ENCODE measurements around the gene ADD2. TPM values are rescaled to one million over a fixed set of nuclear protein-coding genes. Genes with fewer than 3 reads are reported as not detected.

ADD2 gene
- total RNA-seq, 1 experiment from 2014 or later: 124 TPM

- DNase-seq: no peak
- H3K18ac ChIP-seq (ENCODE audit: insufficient read length, low read depth, low read length): no peak overlapping the region
Measured at GRCh38 chr2:70615222-70615621, 152.8 kb downstream of the ADD2 start.

More at GRCh38 chr2:70615222-70615621, 152.8 kb downstream of the ADD2 start:
- no peaks in the 10 kb centered on the region for H3K23me2 ChIP-seq (ENCODE audit: insufficient read length, low read depth, low read length, poor library complexity, severe bottlenecking)
- no peaks in the 10 kb centered on the region for H3K79me2 ChIP-seq (ENCODE audit: insufficient read depth, low read length)
- no peak overlapping the region for H2BK12ac ChIP-seq (ENCODE audit: insufficient read length, low read depth, low read length)
- peaks cover 0 to 8% (median 8%) of the 10 kb centered on the region in 3 experiments; a peak in 5 of 7 replicates for H3K36me3 Mint-ChIP-seq (ENCODE audit: insufficient read depth in 1 of 3, low read depth in 3 of 3)
- H3K4me1 ChIP-seq (ENCODE audit: insufficient read depth, low read length): peaks cover 2% of the 10 kb centered on the region; the same call in 1 of the 2 replicates
- no peaks in the 10 kb centered on the region for H3K79me1 ChIP-seq (ENCODE audit: insufficient read depth, low read depth, low read length, poor library complexity, severe bottlenecking)
- no peak overlapping the region for H3K4me3 Mint-ChIP-seq
- H4K91ac ChIP-seq (ENCODE audit: insufficient read length, low read depth, low read length): no peak overlapping the region
- H2BK15ac ChIP-seq (ENCODE audit: low read depth, low read length): no peak overlapping the region
- no peak overlapping the region for H2BK120ac ChIP-seq (ENCODE audit: low read depth, low read length, poor library complexity, severe bottlenecking)
- H3K56ac ChIP-seq (ENCODE audit: insufficient read length, low read depth, low read length): no peak overlapping the region
- no peak overlapping the region for H3K4ac ChIP-seq (ENCODE audit: low read depth, low read length)
- no peak overlapping the region for H2BK20ac ChIP-seq (ENCODE audit: low read depth, low read length, poor library complexity, severe bottlenecking)
- no peak overlapping the region for H2AK5ac ChIP-seq (ENCODE audit: insufficient read length, low read length)
- TF ChIP-seq, protein P1, sequence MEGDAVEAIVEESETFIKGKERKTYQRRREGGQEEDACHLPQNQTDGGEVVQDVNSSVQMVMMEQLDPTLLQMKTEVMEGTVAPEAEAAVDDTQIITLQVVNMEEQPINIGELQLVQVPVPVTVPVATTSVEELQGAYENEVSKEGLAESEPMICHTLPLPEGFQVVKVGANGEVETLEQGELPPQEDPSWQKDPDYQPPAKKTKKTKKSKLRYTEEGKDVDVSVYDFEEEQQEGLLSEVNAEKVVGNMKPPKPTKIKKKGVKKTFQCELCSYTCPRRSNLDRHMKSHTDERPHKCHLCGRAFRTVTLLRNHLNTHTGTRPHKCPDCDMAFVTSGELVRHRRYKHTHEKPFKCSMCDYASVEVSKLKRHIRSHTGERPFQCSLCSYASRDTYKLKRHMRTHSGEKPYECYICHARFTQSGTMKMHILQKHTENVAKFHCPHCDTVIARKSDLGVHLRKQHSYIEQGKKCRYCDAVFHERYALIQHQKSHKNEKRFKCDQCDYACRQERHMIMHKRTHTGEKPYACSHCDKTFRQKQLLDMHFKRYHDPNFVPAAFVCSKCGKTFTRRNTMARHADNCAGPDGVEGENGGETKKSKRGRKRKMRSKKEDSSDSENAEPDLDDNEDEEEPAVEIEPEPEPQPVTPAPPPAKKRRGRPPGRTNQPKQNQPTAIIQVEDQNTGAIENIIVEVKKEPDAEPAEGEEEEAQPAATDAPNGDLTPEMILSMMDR (conservative IDR thresholded peaks at IDR 0.05): no peak
- no peak overlapping the region for H2BK5ac ChIP-seq (ENCODE audit: insufficient read length, low read length)
- WGBS (ENCODE audit: extremely low coverage, insufficient read length, low lambda C conversion rate): no CpG with 5 or more reads among the region's 2 CpGs
- H3K14ac ChIP-seq (ENCODE audit: insufficient read depth, low read length): no peak overlapping the region
- peaks cover 6 to 9% of the 10 kb centered on the region in 2 experiments; a peak in 4 of 5 replicates for H3K9me3 Mint-ChIP-seq
- no peak overlapping the region for H4K5ac ChIP-seq (ENCODE audit: insufficient read length, low read depth, low read length)
- H2AFZ ChIP-seq (ENCODE audit: low read length): no peak overlapping the region
- H3K27me3 ChIP-seq (ENCODE audit: insufficient read depth, low read length): no peaks in the 10 kb centered on the region
- H3K9ac ChIP-seq (ENCODE audit: extremely low read depth, insufficient read length, low read length): no peak overlapping the region
- peaks cover 22 to 25% of the 10 kb centered on the region in 2 experiments for H3K4me1 Mint-ChIP-seq
- H3K27me3 Mint-ChIP-seq (ENCODE audit: low read depth): no peaks in the 10 kb centered on the region
- no peak overlapping the region for H3K4me2 ChIP-seq (ENCODE audit: insufficient read depth, insufficient read length, low read length)
- H3K27ac Mint-ChIP-seq: peak overlapping the region in 1 of 3 experiments; percentile 37; a peak in 1 of 7 replicates
- no peaks in the 10 kb centered on the region for H3K9me3 ChIP-seq (ENCODE audit: control insufficient read depth, low read depth, low read length)
- H4K20me1 ChIP-seq (ENCODE audit: control insufficient read depth, insufficient read depth, insufficient read length): no peaks in the 10 kb centered on the region
- no peak overlapping the region for H3K23ac ChIP-seq (ENCODE audit: insufficient read length, low read depth, low read length)
- no peak overlapping the region for H3K27ac ChIP-seq (ENCODE audit: insufficient read length, low read depth, low read length)
- no peak overlapping the region for H4K8ac ChIP-seq (replicated peaks; ENCODE audit: insufficient read length, low read depth, low read length)
- H3T11ph ChIP-seq (ENCODE audit: low read length): no peak overlapping the region

All from H9 (cell line).